SKM-1 (cell line): ENCODE data around the gene PDZRN4.
"Not testable (repeated sequence)": the region's sequence is repeated elsewhere in the genome, so short reads cannot be mapped to it uniquely, and the experiment has no call there.

Experiments used
- DNase-seq: peaks from one replicate; lab custom pipeline; 2025; ENCODE audit not compliant: unreplicated experiment; lab: John Stamatoyannopoulos, UW

The PDZRN4 gene

GRCh38 chr12:41188058-41188840 is at the start of gene PDZRN4:
PDZRN4 (plus strand) TSS chr12:41188320.
- DNase-seq = no peak

- no peak for DNase-seq
Measured at GRCh38 chr12:41140117-41140516, 48.0 kb upstream of the PDZRN4 start.

- DNase-seq = no peak
Measured at GRCh38 chr12:41141104-41141503, 47.0 kb upstream of the PDZRN4 start.

GRCh38 chr12:41142376-41142775 is 45.7 kb upstream of the PDZRN4 start:
- no peak for DNase-seq

- DNase-seq = no peak
Measured at GRCh38 chr12:41151793-41152192, 36.3 kb upstream of the PDZRN4 start.

- no peak for DNase-seq
Measured at GRCh38 chr12:41162461-41162860, 25.7 kb upstream of the PDZRN4 start.

- no peak for DNase-seq
Measured at GRCh38 chr12:41167701-41168100, 20.4 kb upstream of the PDZRN4 start.

GRCh38 chr12:41174602-41175001 is 13.5 kb upstream of the PDZRN4 start:
- DNase-seq = no peak

- not testable (repeated sequence) for DNase-seq
Measured at GRCh38 chr12:41179507-41179906, 8.6 kb upstream of the PDZRN4 start.

GRCh38 chr12:41184864-41185263 is 3.3 kb upstream of the PDZRN4 start:
- DNase-seq = no peak

- DNase-seq = no peak
Measured at GRCh38 chr12:41186026-41186425, 2.1 kb upstream of the PDZRN4 start.

- no peak for DNase-seq
Measured at GRCh38 chr12:41188841-41189394, 798 bp downstream of the PDZRN4 start.

GRCh38 chr12:41189395-41190251 is 1.5 kb downstream of the PDZRN4 start:
- DNase-seq = no peak

GRCh38 chr12:41190338-41190737 is 2.2 kb downstream of the PDZRN4 start:
- no peak for DNase-seq

- DNase-seq = not testable (repeated sequence)
Measured at GRCh38 chr12:41191549-41191948, 3.4 kb downstream of the PDZRN4 start.

- DNase-seq = no peak
Measured at GRCh38 chr12:41193311-41193710, 5.2 kb downstream of the PDZRN4 start.

- DNase-seq = no peak
Measured at GRCh38 chr12:41202051-41202450, 13.9 kb downstream of the PDZRN4 start.

- DNase-seq = no peak
Measured at GRCh38 chr12:41205070-41205709, 17.1 kb downstream of the PDZRN4 start.

- no peak for DNase-seq
Measured at GRCh38 chr12:41206298-41206697, 18.2 kb downstream of the PDZRN4 start.

GRCh38 chr12:41211448-41211847 is 23.3 kb downstream of the PDZRN4 start:
- no peak for DNase-seq

- no peak for DNase-seq
Measured at GRCh38 chr12:41212625-41213024, 24.5 kb downstream of the PDZRN4 start.
